ENCODE results near the gene ANKRD39. TPM values are rescaled to one million over a fixed set of nuclear protein-coding genes. Genes with fewer than 3 reads are reported as not detected.

Gene ANKRD39
- total RNA-seq, 2 donors from 2014 or later: 12.4 to 18.7 TPM

GRCh38 chr2:96826546-96827278 is 31.1 kb downstream of the ANKRD39 start:
- Histone ChIP-seq H3K9me3 (no peaks in the 10 kb centered on the region), H3K4me1 (no peaks in the 10 kb centered on the region), H3K27ac (no peak overlapping the region), H3K27me3 (no peaks in the 10 kb centered on the region), H3K36me3 (peaks cover 4% of the 10 kb centered on the region), H3K4me3 (no peak overlapping the region), H3K9ac (ENCODE audit: low read depth in 2 of 2, low read length in 2 of 2) (no peak overlapping the region)
- no peak for DNase-seq
- intact Hi-C loops (cut with DNase I): no loop called here
- no peak for TF ChIP-seq CTCF (IDR thresholded peaks at IDR 0.05)

- DNase-seq: no peak
- H3K36me3 ChIP-seq: peaks cover 4% of the 10 kb centered on the region
- no peak for TF ChIP-seq CTCF (IDR thresholded peaks at IDR 0.05)
- no peaks in the 10 kb centered on the region for H3K27me3 ChIP-seq
- H3K27ac ChIP-seq: no peak overlapping the region
- intact Hi-C loops (cut with DNase I): no loop called here
- H3K9me3 ChIP-seq: no peaks in the 10 kb centered on the region
- H3K4me1 ChIP-seq: peaks cover 6% of the 10 kb centered on the region
- H3K4me3 ChIP-seq: no peak overlapping the region
- H3K9ac ChIP-seq (ENCODE audit: low read depth in 2 of 2, low read length in 2 of 2): no peak overlapping the region
Observed at GRCh38 chr2:96825057-96825456, 32.8 kb downstream of the ANKRD39 start.

- Histone ChIP-seq H3K36me3 (peaks cover 4% of the 10 kb centered on the region), H3K9me3 (no peaks in the 10 kb centered on the region), H3K27ac (no peak overlapping the region), H3K9ac (ENCODE audit: low read depth in 2 of 2, low read length in 2 of 2) (no peak overlapping the region), H3K27me3 (no peaks in the 10 kb centered on the region), H3K4me3 (no peak overlapping the region), H3K4me1 (peaks cover 14% of the 10 kb centered on the region)
- TF ChIP-seq CTCF (IDR thresholded peaks at IDR 0.05): no peak
- no peak for DNase-seq
- intact Hi-C loops (cut with DNase I): loop anchor here (5.0 kb wide), 1 partner anchor 33 kb away; the partner anchor contains the start of gene ANKRD39
Observed at GRCh38 chr2:96824079-96824870, 33.5 kb downstream of the ANKRD39 start.

- H3K9ac ChIP-seq (ENCODE audit: low read depth in 2 of 2, low read length in 2 of 2): no peak overlapping the region
- no peaks in the 10 kb centered on the region for H3K9me3 ChIP-seq
- H3K4me1 ChIP-seq: peaks cover 22% of the 10 kb centered on the region
- H3K4me3 ChIP-seq: no peak overlapping the region
- no peak for TF ChIP-seq CTCF (IDR thresholded peaks at IDR 0.05)
- no peaks in the 10 kb centered on the region for H3K36me3 ChIP-seq
- DNase-seq: no peak
- H3K27me3 ChIP-seq: no peaks in the 10 kb centered on the region
- intact Hi-C loops (cut with DNase I): loop anchor here (5.0 kb wide), 1 partner anchor 34 kb away; the partner anchor contains the start of gene ANKRD39
- H3K27ac ChIP-seq: no peak overlapping the region
Observed at GRCh38 chr2:96823198-96823597, 34.6 kb downstream of the ANKRD39 start.

GRCh38 chr2:96822786-96823185 is 35.0 kb downstream of the ANKRD39 start:
- DNase-seq: no peak
- intact Hi-C loops (cut with DNase I): loop anchor here (5.0 kb wide), 1 partner anchor 35 kb away; the partner anchor contains the start of gene ANKRD39
- H3K4me1 ChIP-seq: peaks cover 26% of the 10 kb centered on the region
- TF ChIP-seq CTCF (IDR thresholded peaks at IDR 0.05): no peak
- H3K27me3 ChIP-seq: no peaks in the 10 kb centered on the region
- no peak overlapping the region for H3K27ac ChIP-seq
- H3K4me3 ChIP-seq: no peak overlapping the region
- no peaks in the 10 kb centered on the region for H3K9me3 ChIP-seq
- no peak overlapping the region for H3K9ac ChIP-seq (ENCODE audit: low read depth in 2 of 2, low read length in 2 of 2)
- no peaks in the 10 kb centered on the region for H3K36me3 ChIP-seq

Data from colonic mucosa (tissue), 4 donors.